Bronchial epithelial cell (primary cell): ENCODE results near the gene SCNN1A. TPM values are rescaled to one million over a fixed set of nuclear protein-coding genes. Genes with fewer than 3 reads are reported as not detected.

Source experiments
- DNase-seq: peaks from one replicate; pipeline ENCODE4 v3.0.0-alpha.2; 2010; ENCODE audit warnings: low read depth
- FAIRE-seq: peaks from 2 replicates; lab custom pipeline; 2011; peaks lifted over from hg19 to GRCh38; lab: Jason Lieb, UNC
- H3K27me3 ChIP-seq: 2 replicates; pipeline ENCODE4 v1.5.1; 2011; ENCODE audit warnings: low read length; ENCODE audit not compliant: control insufficient read depth, insufficient read depth
- H3K36me3 ChIP-seq: 2 replicates; pipeline ENCODE4 v1.5.1; 2011; ENCODE audit warnings: low read length; ENCODE audit not compliant: control insufficient read depth, insufficient read depth
- H3K4me3 ChIP-seq: 2 replicates; pipeline ENCODE4 v1.5.1; 2011; ENCODE audit warnings: mild to moderate bottlenecking, low read depth, low read length, control low read depth
- CTCF ChIP-seq: IDR thresholded peaks from 2 replicates; pipeline ENCODE4 v1.5.1; 2011; ENCODE audit warnings: mild to moderate bottlenecking, moderate library complexity, low read length, control low read depth, inconsistent platforms; ENCODE audit not compliant: insufficient read depth, severe bottlenecking
- total RNA-seq: library from RNA; depleted of rRNA; stranded (reverse); fragments of >200 nt; gene quantifications from 2 replicates; pipeline ENCODE4 v1.2.1, GENCODE V29; 2014

SCNN1A gene
- total RNA-seq, 1 donor from 2014 or later, result 57.7 TPM

- no peak for FAIRE-seq
- peaks cover 2% of the 10 kb centered on the region for H3K36me3 ChIP-seq
- H3K4me3 ChIP-seq, result no peak overlapping the region
Measured at GRCh38 chr12:6363010-6363329, 12.4 kb downstream of the SCNN1A start.

GRCh38 chr12:6362403-6362802 lies 13.0 kb downstream of the SCNN1A start:
- Histone ChIP-seq H3K4me3 (no peak overlapping the region), H3K36me3 (peaks cover 2% of the 10 kb centered on the region), H3K27me3 (no peaks in the 10 kb centered on the region)
- peak; percentile 64 for FAIRE-seq
- TF ChIP-seq CTCF, result no peak
- no peak for DNase-seq

More at GRCh38 chr12:6363010-6363329, 12.4 kb downstream of the SCNN1A start:
- no peaks in the 10 kb centered on the region for H3K27me3 ChIP-seq
- no peak for TF ChIP-seq CTCF
- DNase-seq, result no peak

GRCh38 chr12:6361834-6362233 lies 13.5 kb downstream of the SCNN1A start:
- TF ChIP-seq CTCF, result no peak
- DNase-seq (peak; percentile 85), FAIRE-seq (peak; percentile 43)
- Histone ChIP-seq H3K36me3 (peaks cover 2% of the 10 kb centered on the region), H3K27me3 (no peaks in the 10 kb centered on the region), H3K4me3 (no peak overlapping the region)

GRCh38 chr12:6360578-6361490 lies 14.5 kb downstream of the SCNN1A start:
- DNase-seq (no peak), FAIRE-seq (no peak)
- Histone ChIP-seq H3K4me3 (no peak overlapping the region), H3K27me3 (no peaks in the 10 kb centered on the region), H3K36me3 (peaks cover 3% of the 10 kb centered on the region)
- no peak for TF ChIP-seq CTCF

- DNase-seq, result no peak
- no peak overlapping the region for H3K4me3 ChIP-seq
- FAIRE-seq, result peak; percentile 36
- peaks cover 3% of the 10 kb centered on the region for H3K36me3 ChIP-seq
- no peak for TF ChIP-seq CTCF
- H3K27me3 ChIP-seq, result no peaks in the 10 kb centered on the region
Measured at GRCh38 chr12:6360080-6360571, 15.2 kb downstream of the SCNN1A start.
